ENCODE results near the gene CHIA.

- TF ChIP-seq CTCF (IDR thresholded peaks at IDR 0.05; ENCODE audit: low read length) (no peak), EZH2 (optimal IDR thresholded peaks at IDR 0.05; ENCODE audit: low read depth, low read length) (no peak)
Observed at GRCh38 chr1:111251570-111251969, 39.1 kb upstream of the CHIA start.
